ENCODE results near the gene SYNE1. TPM values are rescaled to one million over a fixed set of nuclear protein-coding genes. Genes with fewer than 3 reads are reported as not detected.
"Not testable (repeated sequence)": the region's sequence is repeated elsewhere in the genome, so short reads cannot be mapped to it uniquely, and the experiment has no call there.

Gene SYNE1
- total RNA-seq, 2 experiments from 2014 or later: 29.5 to 35.1 TPM

GRCh38 chr6:152086223-152086873, 550.8 kb downstream of the SYNE1 start:
- Mint-ChIP-seq H3K9me3 (no peaks in the 10 kb centered on the region), H3K27ac (no peak overlapping the region), H3K4me1 (ENCODE audit: low read depth) (no peaks in the 10 kb centered on the region), H3K27me3 (no peaks in the 10 kb centered on the region), H3K36me3 (ENCODE audit: low read depth) (no peaks in the 10 kb centered on the region), H3K4me3 (no peak overlapping the region)
- TF ChIP-seq, protein P1, sequence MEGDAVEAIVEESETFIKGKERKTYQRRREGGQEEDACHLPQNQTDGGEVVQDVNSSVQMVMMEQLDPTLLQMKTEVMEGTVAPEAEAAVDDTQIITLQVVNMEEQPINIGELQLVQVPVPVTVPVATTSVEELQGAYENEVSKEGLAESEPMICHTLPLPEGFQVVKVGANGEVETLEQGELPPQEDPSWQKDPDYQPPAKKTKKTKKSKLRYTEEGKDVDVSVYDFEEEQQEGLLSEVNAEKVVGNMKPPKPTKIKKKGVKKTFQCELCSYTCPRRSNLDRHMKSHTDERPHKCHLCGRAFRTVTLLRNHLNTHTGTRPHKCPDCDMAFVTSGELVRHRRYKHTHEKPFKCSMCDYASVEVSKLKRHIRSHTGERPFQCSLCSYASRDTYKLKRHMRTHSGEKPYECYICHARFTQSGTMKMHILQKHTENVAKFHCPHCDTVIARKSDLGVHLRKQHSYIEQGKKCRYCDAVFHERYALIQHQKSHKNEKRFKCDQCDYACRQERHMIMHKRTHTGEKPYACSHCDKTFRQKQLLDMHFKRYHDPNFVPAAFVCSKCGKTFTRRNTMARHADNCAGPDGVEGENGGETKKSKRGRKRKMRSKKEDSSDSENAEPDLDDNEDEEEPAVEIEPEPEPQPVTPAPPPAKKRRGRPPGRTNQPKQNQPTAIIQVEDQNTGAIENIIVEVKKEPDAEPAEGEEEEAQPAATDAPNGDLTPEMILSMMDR (IDR thresholded peaks at IDR 0.05): no peak
- POLR2A ChIA-PET: no interaction called here
- DNase-seq (no peak), ATAC-seq (no peak)
- CTCF ChIA-PET: interaction anchor here (1.0 kb wide), 1 partner anchor 9 kb away, joined by 3 read pairs; no protein-coding TSS in a partner anchor
- intact Hi-C loops (cut with micrococcal nuclease): no loop called here

- no peaks in the 10 kb centered on the region for H3K9me3 Mint-ChIP-seq
- no peak overlapping the region for H3K4me3 Mint-ChIP-seq
- H3K27me3 Mint-ChIP-seq: peaks cover 2% of the 10 kb centered on the region
- ChIA-PET CTCF (interaction anchor here (0.8 kb wide), 1 partner anchor 40 kb away, joined by 4 read pairs; no protein-coding TSS in a partner anchor), POLR2A (no interaction called here)
- no peak for DNase-seq
- intact Hi-C loops (cut with micrococcal nuclease): no loop called here
- H3K4me1 Mint-ChIP-seq (ENCODE audit: low read depth): no peaks in the 10 kb centered on the region
- H3K36me3 Mint-ChIP-seq (ENCODE audit: low read depth): no peaks in the 10 kb centered on the region
- TF ChIP-seq, protein P1 (IDR thresholded peaks at IDR 0.05): no peak
- ATAC-seq: no peak
- H3K27ac Mint-ChIP-seq: no peak overlapping the region
These were observed 551.7 kb downstream of the SYNE1 start for GRCh38 chr6:152085451-152085921.

GRCh38 chr6:152078804-152079203, 558.4 kb downstream of the SYNE1 start:
- intact Hi-C loops (cut with micrococcal nuclease): no loop called here
- ATAC-seq (no peak), DNase-seq (no peak)
- Mint-ChIP-seq H3K36me3 (ENCODE audit: low read depth) (peaks cover 12% of the 10 kb centered on the region), H3K9me3 (peaks cover 20% of the 10 kb centered on the region), H3K27ac (no peak overlapping the region), H3K27me3 (peaks cover 9% of the 10 kb centered on the region), H3K4me3 (no peak overlapping the region), H3K4me1 (ENCODE audit: low read depth) (no peaks in the 10 kb centered on the region)
- TF ChIP-seq, protein P1 (IDR thresholded peaks at IDR 0.05): no peak
- CTCF ChIA-PET: interaction anchor here (0.7 kb wide), 1 partner anchor 18 kb away, joined by 3 read pairs; no protein-coding TSS in a partner anchor
- POLR2A ChIA-PET: no interaction called here

DNA sequence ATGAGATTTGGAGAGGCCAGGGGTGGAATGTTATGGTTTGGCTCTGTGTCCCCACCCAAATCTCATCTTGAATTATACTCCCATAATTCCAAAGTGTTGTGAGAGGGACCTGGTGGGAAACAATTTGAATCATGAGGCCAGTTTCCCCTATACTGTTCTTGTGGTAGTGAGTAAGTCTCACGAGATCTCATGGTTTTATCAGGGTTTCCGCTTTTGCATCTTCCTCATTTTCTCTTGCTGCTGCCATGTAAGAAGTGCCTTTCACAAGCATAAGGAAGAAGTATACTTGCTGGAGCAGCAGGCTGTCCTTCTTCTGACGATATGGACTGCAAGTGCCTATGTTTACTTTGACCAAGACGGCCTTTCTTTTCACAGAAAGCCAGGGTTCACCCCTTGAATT, 559.2 kb downstream of the SYNE1 start:
- TF ChIP-seq, protein P1 (IDR thresholded peaks at IDR 0.05): no peak
- intact Hi-C loops (cut with micrococcal nuclease): no loop called here
- ATAC-seq (no peak), DNase-seq (no peak)
- ChIA-PET CTCF (no interaction called here), POLR2A (no interaction called here)
- Mint-ChIP-seq H3K4me3 (no peak overlapping the region), H3K4me1 (ENCODE audit: low read depth) (no peaks in the 10 kb centered on the region), H3K9me3 (peaks cover 20% of the 10 kb centered on the region), H3K36me3 (ENCODE audit: low read depth) (peaks cover 12% of the 10 kb centered on the region), H3K27ac (no peak overlapping the region), H3K27me3 (peaks cover 9% of the 10 kb centered on the region)

- H3K36me3 Mint-ChIP-seq (ENCODE audit: low read depth): peaks cover 12% of the 10 kb centered on the region
- intact Hi-C loops (cut with micrococcal nuclease); H3K27me3 Mint-ChIP-seq: not testable (repeated sequence)
These were observed 560.9 kb downstream of the SYNE1 start for GRCh38 chr6:152076242-152076641.

More at GRCh38 chr6:152076242-152076641, 560.9 kb downstream of the SYNE1 start:
- CTCF ChIA-PET; POLR2A ChIA-PET; ATAC-seq; H3K4me3 Mint-ChIP-seq; H3K4me1 Mint-ChIP-seq (ENCODE audit: low read depth); DNase-seq; H3K27ac Mint-ChIP-seq: not testable (repeated sequence)
- peaks cover 20% of the 10 kb centered on the region for H3K9me3 Mint-ChIP-seq

Data from activated CD8-positive, alpha-beta T cell treated with anti-CD3 and anti-CD28 coated beads for 36 hours (primary cell).